Ishikawa (cell line): ENCODE measurements around the gene ARHGEF10L.

Experiments used
- CEBPB ChIP-seq: IDR thresholded peaks from 2 replicates; pipeline ENCODE4 v1.6.1; 2012
- CREB1 ChIP-seq: IDR thresholded peaks from 2 replicates; pipeline ENCODE4 v1.6.1; 2012; ENCODE audit warnings: low read depth
- EGR1 ChIP-seq: IDR thresholded peaks from 2 replicates; pipeline ENCODE4 v1.6.1; 2012
- EP300 ChIP-seq: IDR thresholded peaks from 2 replicates; pipeline ENCODE4 v1.6.1; 2012; ENCODE audit warnings: borderline replicate concordance
- FOXM1 ChIP-seq: IDR thresholded peaks from 2 replicates; pipeline ENCODE4 v1.6.1; 2012; ENCODE audit warnings: low read depth, borderline replicate concordance
- MAX ChIP-seq: IDR thresholded peaks from 2 replicates; pipeline ENCODE4 v1.6.1; 2012
- NFIC ChIP-seq: IDR thresholded peaks from 2 replicates; pipeline ENCODE4 v1.6.1; 2012
- RAD21 ChIP-seq: IDR thresholded peaks from 2 replicates; pipeline ENCODE4 v1.6.1; 2012; ENCODE audit warnings: low read depth
- REST ChIP-seq: IDR thresholded peaks from 2 replicates; pipeline ENCODE4 v1.6.1; 2012; ENCODE audit warnings: low read depth, mild to moderate bottlenecking
- TAF1 ChIP-seq: IDR thresholded peaks from 2 replicates; pipeline ENCODE4 v1.6.1; 2012; ENCODE audit warnings: low read depth, mild to moderate bottlenecking
- TCF12 ChIP-seq: IDR thresholded peaks from 2 replicates; pipeline ENCODE4 v1.6.1; 2012; ENCODE audit warnings: low read depth
- TEAD4 ChIP-seq: IDR thresholded peaks from 2 replicates; pipeline ENCODE4 v1.6.1; 2012
- USF1 ChIP-seq: IDR thresholded peaks from 2 replicates; pipeline ENCODE4 v1.6.1; 2012
- YY1 ChIP-seq: IDR thresholded peaks from 2 replicates; pipeline ENCODE4 v1.6.1; 2012; ENCODE audit warnings: low read depth
- ZBTB7A ChIP-seq: IDR thresholded peaks from 2 replicates; pipeline ENCODE4 v1.6.1; 2012; ENCODE audit warnings: low read depth

The ARHGEF10L gene

GRCh38 chr1:17630986-17631385 lies 91.5 kb downstream of the ARHGEF10L start:
- no peak for TF ChIP-seq REST
- TF ChIP-seq FOXM1, result no peak
- TF ChIP-seq MAX, result no peak
- TF ChIP-seq ZBTB7A, result no peak
- no peak for TF ChIP-seq YY1
- TF ChIP-seq TEAD4, result no peak
- no peak for TF ChIP-seq RAD21
- no peak for TF ChIP-seq TCF12
- no peak for TF ChIP-seq EGR1
- no peak for TF ChIP-seq CEBPB
- no peak for TF ChIP-seq CREB1
- TF ChIP-seq TAF1, result no peak
- TF ChIP-seq EP300, result no peak

GRCh38 chr1:17631410-17631809 lies 91.9 kb downstream of the ARHGEF10L start:
- TF ChIP-seq EGR1 (no peak), REST (no peak), RAD21 (no peak), TAF1 (no peak), NFIC (no peak), TEAD4 (no peak), CEBPB (no peak), TCF12 (no peak)

GRCh38 chr1:17632106-17632505 lies 92.6 kb downstream of the ARHGEF10L start:
- no peak for TF ChIP-seq REST
- no peak for TF ChIP-seq NFIC
- no peak for TF ChIP-seq CREB1
- no peak for TF ChIP-seq EGR1
- TF ChIP-seq ZBTB7A, result no peak
- no peak for TF ChIP-seq CEBPB
- no peak for TF ChIP-seq TEAD4
- no peak for TF ChIP-seq USF1
- TF ChIP-seq TAF1, result no peak
- no peak for TF ChIP-seq YY1
- TF ChIP-seq MAX, result no peak
- TF ChIP-seq FOXM1, result no peak

- TF ChIP-seq NFIC (no peak), REST (no peak), TAF1 (no peak), EGR1 (no peak), USF1 (no peak)
Observed at GRCh38 chr1:17632541-17633184, 93.2 kb downstream of the ARHGEF10L start.
